NCI-H345 treated with DMSO at 0.1 percent for 48 hours (cell line): ENCODE measurements around the gene TNS2.

Experiments
- DNase-seq: peaks from one replicate; lab custom pipeline; 2025; ENCODE audit not compliant: unreplicated experiment; lab: John Stamatoyannopoulos, UW

TNS2 gene

GRCh38 chr12:53067993-53068770 lies 18.3 kb downstream of the TNS2 start:
- no peak for DNase-seq

- DNase-seq: no peak
Observed at GRCh38 chr12:53068811-53069585, 19.1 kb downstream of the TNS2 start.

- no peak for DNase-seq
Observed at GRCh38 chr12:53069621-53070410, 20.0 kb downstream of the TNS2 start.

- no peak for DNase-seq
Observed at GRCh38 chr12:53070877-53071492, 21.1 kb downstream of the TNS2 start.

GRCh38 chr12:53071591-53072551 lies 22.0 kb downstream of the TNS2 start:
- DNase-seq: no peak

- DNase-seq: no peak
Observed at GRCh38 chr12:53073881-53074280, 24.0 kb downstream of the TNS2 start.

GRCh38 chr12:53074283-53074998 lies 24.6 kb downstream of the TNS2 start:
- DNase-seq: no peak

GRCh38 chr12:53074999-53075370 lies 25.1 kb downstream of the TNS2 start:
- no peak for DNase-seq

- no peak for DNase-seq
Observed at GRCh38 chr12:53076461-53076860, 26.6 kb downstream of the TNS2 start.

GRCh38 chr12:53077030-53077429 lies 27.2 kb downstream of the TNS2 start:
- no peak for DNase-seq

GRCh38 chr12:53078425-53079225 lies 28.8 kb downstream of the TNS2 start:
- DNase-seq: peak; percentile 62

GRCh38 chr12:53079226-53080117 lies 29.6 kb downstream of the TNS2 start, which contains the start of gene SPRYD3:
SPRYD3 (minus strand) TSS chr12:53079390; CDS start chr12:53079333, 57 bp downstream.
- peak; percentile 87 for DNase-seq

- DNase-seq: no peak
Observed at GRCh38 chr12:53082637-53083175, 32.8 kb downstream of the TNS2 start.

- DNase-seq: no peak
Observed at GRCh38 chr12:53086361-53086760, 36.5 kb downstream of the TNS2 start.

GRCh38 chr12:53090105-53090504 lies 40.2 kb downstream of the TNS2 start:
- no peak for DNase-seq

- DNase-seq: no peak
Observed at GRCh38 chr12:53090554-53090953, 40.7 kb downstream of the TNS2 start.

GRCh38 chr12:53091756-53092155 lies 41.9 kb downstream of the TNS2 start:
- DNase-seq: no peak
